HG03097 (cell line): Measurements from ENCODE around the gene EEPD1.

Experiments
- ATAC-seq: cut with Tn5 transposase; IDR thresholded peaks from one replicate; pipeline ENCODE4 v1.9.1; 2021; ENCODE audit not compliant: unreplicated experiment, low FRiP score

Gene EEPD1

GRCh38 chr7:36188906-36189305 is 35.9 kb downstream of the EEPD1 start:
- ATAC-seq = no peak

GRCh38 chr7:36190447-36191291 is 37.6 kb downstream of the EEPD1 start:
- ATAC-seq = no peak

- no peak for ATAC-seq
Observed at GRCh38 chr7:36191292-36191920, 38.4 kb downstream of the EEPD1 start.

GRCh38 chr7:36192053-36192824 is 39.2 kb downstream of the EEPD1 start:
- no peak for ATAC-seq

GRCh38 chr7:36192877-36193276 is 39.8 kb downstream of the EEPD1 start:
- ATAC-seq = no peak

GRCh38 chr7:36198854-36199266 is 45.8 kb downstream of the EEPD1 start:
- ATAC-seq = no peak

GRCh38 chr7:36199329-36199728 is 46.3 kb downstream of the EEPD1 start:
- ATAC-seq = no peak

GRCh38 chr7:36201122-36201723 is 48.2 kb downstream of the EEPD1 start:
- ATAC-seq = no peak

- no peak for ATAC-seq
Observed at GRCh38 chr7:36202398-36202797, 49.3 kb downstream of the EEPD1 start.

GRCh38 chr7:36203071-36203790 is 50.2 kb downstream of the EEPD1 start:
- ATAC-seq = no peak

GRCh38 chr7:36204044-36204663 is 51.1 kb downstream of the EEPD1 start:
- no peak for ATAC-seq

GRCh38 chr7:36204929-36205635 is 52.0 kb downstream of the EEPD1 start:
- no peak for ATAC-seq

GRCh38 chr7:36205803-36206202 is 52.7 kb downstream of the EEPD1 start:
- ATAC-seq = no peak

GRCh38 chr7:36207451-36208291 is 54.6 kb downstream of the EEPD1 start:
- no peak for ATAC-seq

- no peak for ATAC-seq
Observed at GRCh38 chr7:36208426-36208825, 55.4 kb downstream of the EEPD1 start.

- ATAC-seq = no peak
Observed at GRCh38 chr7:36208997-36209813, 56.2 kb downstream of the EEPD1 start.

GRCh38 chr7:36209814-36210183 is 56.7 kb downstream of the EEPD1 start:
- ATAC-seq = no peak
